Measurements from ENCODE around the gene RAX2.

Gene RAX2

DNA sequence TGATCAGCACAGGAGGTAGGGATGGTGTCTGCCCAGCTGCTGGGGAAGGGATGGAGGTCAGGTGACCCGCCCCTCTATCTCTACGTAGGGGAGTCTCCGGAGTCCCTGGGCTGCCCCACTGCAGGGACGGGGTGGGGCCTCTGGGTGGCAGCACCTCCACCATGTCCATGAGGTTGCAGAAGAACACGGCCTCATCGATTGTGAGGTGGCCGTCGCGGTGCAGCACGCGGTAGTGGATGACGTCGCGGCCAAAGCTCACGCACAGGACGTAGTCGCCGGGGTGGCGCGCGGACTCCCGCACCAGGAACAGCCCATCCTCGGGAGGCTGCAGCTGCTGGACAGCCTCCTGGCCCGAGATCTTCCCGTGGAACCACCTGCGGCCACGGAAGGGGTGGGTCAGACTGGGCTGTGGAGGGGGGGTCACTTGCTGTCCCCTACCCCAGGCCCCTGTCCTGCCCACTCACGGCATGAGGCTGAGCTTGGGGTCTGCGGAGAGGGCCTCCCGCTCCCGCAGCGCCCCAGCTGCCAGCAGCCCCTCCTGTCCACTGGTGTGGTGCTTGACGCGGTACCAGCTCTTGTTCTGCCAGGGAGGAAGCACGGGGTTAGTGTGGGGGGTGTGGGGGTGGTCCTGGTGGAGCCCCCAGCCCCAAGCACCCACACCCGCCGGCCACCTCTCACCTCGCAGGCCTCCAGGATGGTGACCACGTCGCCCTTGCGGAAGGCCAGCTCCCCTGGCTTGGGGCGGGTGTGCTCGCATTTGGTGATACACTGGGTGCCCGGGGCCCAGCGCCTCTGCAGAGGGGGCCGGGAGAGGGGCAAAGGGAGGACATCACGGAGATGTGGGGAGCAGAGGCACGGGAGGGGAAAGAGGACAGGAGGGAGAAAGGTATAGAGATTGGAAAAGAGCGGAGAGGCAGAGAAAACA, 11.9 kb upstream of the RAX2 start:
- H3K4me3 ChIP-seq (ENCODE audit: low read depth, low read length) = no peak overlapping the region
- TF ChIP-seq, protein P1, sequence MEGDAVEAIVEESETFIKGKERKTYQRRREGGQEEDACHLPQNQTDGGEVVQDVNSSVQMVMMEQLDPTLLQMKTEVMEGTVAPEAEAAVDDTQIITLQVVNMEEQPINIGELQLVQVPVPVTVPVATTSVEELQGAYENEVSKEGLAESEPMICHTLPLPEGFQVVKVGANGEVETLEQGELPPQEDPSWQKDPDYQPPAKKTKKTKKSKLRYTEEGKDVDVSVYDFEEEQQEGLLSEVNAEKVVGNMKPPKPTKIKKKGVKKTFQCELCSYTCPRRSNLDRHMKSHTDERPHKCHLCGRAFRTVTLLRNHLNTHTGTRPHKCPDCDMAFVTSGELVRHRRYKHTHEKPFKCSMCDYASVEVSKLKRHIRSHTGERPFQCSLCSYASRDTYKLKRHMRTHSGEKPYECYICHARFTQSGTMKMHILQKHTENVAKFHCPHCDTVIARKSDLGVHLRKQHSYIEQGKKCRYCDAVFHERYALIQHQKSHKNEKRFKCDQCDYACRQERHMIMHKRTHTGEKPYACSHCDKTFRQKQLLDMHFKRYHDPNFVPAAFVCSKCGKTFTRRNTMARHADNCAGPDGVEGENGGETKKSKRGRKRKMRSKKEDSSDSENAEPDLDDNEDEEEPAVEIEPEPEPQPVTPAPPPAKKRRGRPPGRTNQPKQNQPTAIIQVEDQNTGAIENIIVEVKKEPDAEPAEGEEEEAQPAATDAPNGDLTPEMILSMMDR (IDR thresholded peaks at IDR 0.05; ENCODE audit: low read depth, low read length, missing control alignments) = peak; percentile 52
- DNase-seq (ENCODE audit: low read depth) = no peak

DNA sequence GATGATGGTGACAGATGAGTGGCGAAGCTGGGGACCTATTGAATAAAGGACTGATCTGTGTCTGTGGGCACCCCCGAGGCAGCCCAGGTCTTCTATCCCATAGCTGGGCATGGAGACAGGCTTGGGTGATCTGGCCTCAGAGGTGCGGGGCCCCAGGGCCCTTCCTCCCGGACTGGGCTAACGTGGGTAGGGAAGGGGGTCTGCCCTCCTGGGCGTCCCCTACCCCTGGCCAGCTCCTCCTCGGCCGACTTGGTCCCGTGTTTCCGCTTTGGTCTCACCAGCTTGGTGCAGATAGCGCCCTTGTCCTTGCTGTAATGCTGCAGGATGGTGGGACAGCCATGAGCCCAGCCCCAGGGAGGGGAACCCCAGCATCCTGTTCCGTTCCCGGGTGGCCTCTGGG, 10.9 kb upstream of the RAX2 start:
- TF ChIP-seq, protein P1 (IDR thresholded peaks at IDR 0.05; ENCODE audit: low read depth, low read length, missing control alignments) = no peak
- no peak overlapping the region for H3K4me3 ChIP-seq (ENCODE audit: low read depth, low read length)
- DNase-seq (ENCODE audit: low read depth) = no peak

DNA sequence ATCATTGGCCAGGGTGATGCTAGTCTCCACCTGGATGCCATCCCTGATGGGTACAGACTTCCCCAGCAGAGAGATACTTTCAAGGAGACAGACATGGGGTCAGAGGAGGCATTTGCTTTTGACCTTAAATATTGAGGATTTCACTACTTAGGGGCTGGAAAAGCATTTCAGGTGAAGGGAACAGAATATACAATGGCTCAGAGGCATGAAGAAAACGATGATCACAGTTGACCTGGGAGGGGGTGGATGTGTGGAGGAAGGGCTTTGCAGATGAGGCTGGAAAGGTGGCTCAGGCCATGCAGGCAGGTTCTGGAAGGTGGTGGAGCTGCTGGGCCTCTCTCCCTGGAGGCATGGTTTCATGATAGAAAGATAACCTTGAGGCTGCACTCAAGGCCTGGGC, 10.3 kb upstream of the RAX2 start:
- no peak for DNase-seq (ENCODE audit: low read depth)
- TF ChIP-seq, protein P1 (IDR thresholded peaks at IDR 0.05; ENCODE audit: low read depth, low read length, missing control alignments) = no peak
- H3K4me3 ChIP-seq (ENCODE audit: low read depth, low read length) = no peak overlapping the region

DNA sequence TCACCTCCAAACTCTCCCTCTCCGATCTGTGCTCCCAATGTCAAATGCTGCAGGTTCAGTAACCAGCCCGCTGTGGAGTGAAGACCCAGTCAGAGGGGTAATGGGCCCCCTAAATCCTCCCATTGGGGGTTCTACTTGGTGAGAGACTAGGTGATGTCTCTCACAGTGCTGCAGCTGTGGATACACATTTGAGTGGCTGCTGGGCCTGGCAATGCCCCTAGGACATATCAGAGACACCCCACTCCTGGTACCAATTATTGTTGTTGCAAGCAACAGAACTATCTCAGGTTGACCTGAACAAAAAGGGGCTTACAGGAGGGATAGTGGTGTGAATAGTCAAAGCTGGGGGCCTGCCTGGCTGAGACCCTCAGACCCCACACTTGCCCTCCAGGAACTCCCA, 9.6 kb upstream of the RAX2 start:
- no peak overlapping the region for H3K4me3 ChIP-seq (ENCODE audit: low read depth, low read length)
- DNase-seq (ENCODE audit: low read depth) = no peak
- TF ChIP-seq, protein P1 (IDR thresholded peaks at IDR 0.05; ENCODE audit: low read depth, low read length, missing control alignments) = no peak

DNA sequence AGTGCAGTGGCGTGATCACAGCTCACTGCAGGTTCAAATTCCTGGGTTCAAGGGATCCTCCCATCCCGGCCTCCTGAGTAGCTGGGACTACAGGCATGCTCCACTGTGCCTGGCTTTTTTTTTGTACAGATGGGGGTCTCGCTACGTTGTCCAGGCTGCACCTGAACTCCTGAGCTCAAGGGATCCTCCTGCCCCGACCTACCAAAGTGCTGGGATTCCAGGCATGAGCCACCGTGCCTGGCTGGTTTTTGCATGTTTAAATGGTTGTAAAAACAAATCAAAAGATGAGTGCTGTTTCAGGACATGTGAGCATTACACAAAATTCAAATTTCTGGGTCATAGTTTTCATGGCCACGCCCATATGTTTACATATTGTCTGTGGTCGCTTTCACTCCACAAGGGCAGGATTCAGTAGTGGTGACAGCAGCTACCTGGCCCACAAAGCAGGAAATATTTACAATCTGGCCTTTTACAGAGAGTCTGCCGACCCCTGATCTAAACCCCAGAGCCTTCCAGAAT, 8.8 kb upstream of the RAX2 start:
- no peak for DNase-seq (ENCODE audit: low read depth)
- TF ChIP-seq, protein P1 (IDR thresholded peaks at IDR 0.05; ENCODE audit: low read depth, low read length, missing control alignments) = no peak
- no peak overlapping the region for H3K4me3 ChIP-seq (ENCODE audit: low read depth, low read length)

DNA sequence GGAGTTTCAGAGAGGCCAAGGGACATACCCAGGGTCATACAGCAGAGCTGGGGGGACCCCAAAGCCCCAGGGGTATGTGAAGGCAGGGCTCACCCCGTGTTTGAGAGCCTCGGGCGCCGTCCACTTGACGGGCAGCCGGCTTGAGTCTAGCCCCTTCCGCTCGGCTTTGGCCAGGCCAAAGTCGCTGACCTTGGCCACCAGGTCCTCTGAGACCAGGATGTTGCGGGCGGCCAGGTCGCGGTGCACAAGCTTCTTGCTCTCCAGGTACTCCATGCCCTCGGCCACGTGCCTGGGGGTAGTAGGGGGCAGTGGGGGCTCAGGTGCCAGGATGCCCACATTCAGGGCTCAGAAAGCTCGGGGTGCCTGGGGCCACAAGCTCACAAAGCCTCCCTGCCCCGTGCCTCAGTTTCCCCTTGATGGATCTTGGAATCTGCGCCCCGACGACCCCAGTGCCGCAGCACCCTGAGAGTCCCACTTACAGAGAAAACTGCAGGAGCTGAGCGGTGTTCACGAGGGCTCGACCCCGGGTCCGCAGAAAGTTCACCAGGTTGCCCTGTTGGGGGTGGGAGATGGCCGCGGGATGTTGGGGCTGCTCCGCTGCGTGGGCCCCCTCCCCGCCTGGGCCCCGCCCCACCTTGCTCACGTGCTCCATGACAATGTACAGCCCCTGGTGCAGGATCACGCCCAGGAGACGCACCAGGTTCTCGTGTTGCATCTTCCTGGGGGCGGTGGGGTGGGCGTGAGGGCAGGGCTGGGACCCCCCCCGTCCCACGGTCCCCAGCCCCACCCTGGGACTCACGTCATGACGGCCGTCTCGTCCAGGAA, 7.1 kb upstream of the RAX2 start:
- TF ChIP-seq, protein P1 (IDR thresholded peaks at IDR 0.05; ENCODE audit: low read depth, low read length, missing control alignments) = no peak
- DNase-seq (ENCODE audit: low read depth) = no peak
- H3K4me3 ChIP-seq (ENCODE audit: low read depth, low read length) = no peak overlapping the region

All from GM12864 (cell line).